HCT116 (cell line): ENCODE data around the gene SULT1E1. TPM values are rescaled to one million over a fixed set of nuclear protein-coding genes. Genes with fewer than 3 reads are reported as not detected.

ENCODE experiments used
- ATAC-seq: fragments of 200-7000 bp; cut with Tn5 transposase; 2 replicates; pipeline ENCODE4 v1.9.1; 2020; ENCODE audit warnings: mild to moderate bottlenecking, moderate library complexity
- BruUV-seq: library from RNA; stranded (reverse); fragments of 400-500 nt; replicated peaks from 2 replicates; lab custom pipeline; 2021; lab: Mats Ljungman, UMichigan
- CTCF ChIA-PET: fragments of 300-600 bp; sonication (Branson Sonifier 250); formaldehyde crosslinking; loops from one replicate; lab custom pipeline; 2021; ENCODE audit warnings: antibody characterized with exemption; lab: Charles Lee
- POLR2A ChIA-PET: fragments of 300-600, 350-600 bp; sonication (Branson Sonifier 250); formaldehyde crosslinking; loops from one replicate; lab custom pipeline; 2021; ENCODE audit warnings: antibody characterized with exemption; lab: Charles Lee
- RAD21 ChIA-PET, 2 experiments: fragments of 300-600 bp; sonication (Branson Sonifier 250); formaldehyde crosslinking; loops; one replicate each; lab custom pipeline; 2023; ENCODE audit warnings: low total read pairs in 2 of 2; ENCODE audit not compliant: uncharacterized antibody in 2 of 2, unreplicated experiment in 2 of 2, low non-redundant PET in 1 of 2; lab: Charles Lee
- DNase-seq: peaks from one replicate; pipeline ENCODE4 v3.0.0-alpha.2; 2010; ENCODE audit warnings: low read depth, low spot score
- H2AFZ ChIP-seq: fragments of 200-600 bp; shearing (Covaris generic), sonication (generic); 2 replicates; pipeline ENCODE4 v1.6.1; 2017; ENCODE audit warnings: low read depth, mixed run types, mixed read lengths, antibody characterized with exemption, low read length; ENCODE audit not compliant: poor library complexity, severe bottlenecking
- H3K27ac ChIP-seq: 2 replicates; pipeline ENCODE4 v1.5.1; 2012; ENCODE audit warnings: low read depth, low read length
- H3K27me3 ChIP-seq: fragments of 200-600 bp; sonication (generic); 2 replicates; pipeline ENCODE4 v1.6.1; 2016; ENCODE audit warnings: mixed run types, low read length, mixed read lengths; ENCODE audit not compliant: insufficient read depth
- H3K36me3 ChIP-seq, 2 experiments: fragments of 200-500 bp in 1 of 2; fragments of 200-600 bp in 1 of 2; sonication (Bioruptor generic) in 1 of 2; sonication (generic) in 1 of 2; 2 replicates each; pipeline versions ENCODE4 v1.5.1 to v1.6.1; 2014 to 2016; ENCODE audit warnings: low read length in 2 of 2, inconsistent platforms in 1 of 2, mixed read lengths in 1 of 2, mixed run types in 1 of 2; ENCODE audit not compliant: insufficient read depth in 2 of 2, control insufficient read depth in 1 of 2
- H3K4me1 ChIP-seq, 2 experiments: fragments of 200-600 bp in 1 of 2; sonication (generic) in 1 of 2; 2 replicates each; pipeline versions ENCODE4 v1.5.1 to v1.6.1; 2012 to 2017; ENCODE audit warnings: low read length in 2 of 2, inconsistent platforms in 1 of 2, mild to moderate bottlenecking in 1 of 2, mixed read lengths in 1 of 2, mixed run types in 1 of 2, moderate library complexity in 1 of 2; ENCODE audit not compliant: insufficient read depth in 2 of 2, control insufficient read depth in 1 of 2
- H3K4me2 ChIP-seq: fragments of 200-600 bp; sonication (generic); 2 replicates; pipeline ENCODE4 v1.6.1; 2017; ENCODE audit warnings: mixed run types, low read length, mixed read lengths
- H3K4me3 ChIP-seq, 2 experiments: fragments of 200-600 bp in 1 of 2; sonication (generic) in 1 of 2; replicated peaks in 1 of 2; 2 replicates each; pipeline ENCODE4 v1.5.1; 2011 to 2016; ENCODE audit warnings: low read length in 2 of 2, control low read depth in 1 of 2, low read depth in 1 of 2, mild to moderate bottlenecking in 1 of 2, mixed read lengths in 1 of 2, mixed run types in 1 of 2
- H3K79me2 ChIP-seq: fragments of 200-600 bp; sonication (generic); 2 replicates; pipeline ENCODE4 v1.6.1; 2017; ENCODE audit warnings: mild to moderate bottlenecking, mixed run types, low read length, moderate library complexity, mixed read lengths; ENCODE audit not compliant: insufficient read depth
- H3K9ac ChIP-seq: fragments of 200-600 bp; sonication (generic); 2 replicates; pipeline ENCODE4 v1.6.1; 2016; ENCODE audit warnings: low read length, mixed read lengths
- H3K9me2 ChIP-seq: fragments of 200-600 bp; sonication (generic), shearing (Covaris generic); 2 replicates; pipeline ENCODE4 v1.6.1; 2017; ENCODE audit warnings: mixed run types, mild to moderate bottlenecking, moderate library complexity; ENCODE audit not compliant: insufficient read depth
- H3K9me3 ChIP-seq, 2 experiments: fragments of 200-500 bp in 1 of 2; fragments of 200-600 bp in 1 of 2; sonication (Bioruptor generic) in 1 of 2; sonication (generic) in 1 of 2; 2 replicates each; pipeline ENCODE4 v1.6.1; 2014 to 2017; ENCODE audit warnings: low read length in 2 of 2, mixed read lengths in 2 of 2, inconsistent platforms in 1 of 2, low read depth in 1 of 2, mild to moderate bottlenecking in 1 of 2, mixed run types in 1 of 2, moderate library complexity in 1 of 2; ENCODE audit not compliant: control insufficient read depth in 1 of 2, insufficient read depth in 1 of 2
- H4K20me1 ChIP-seq: fragments of 200-600 bp; sonication (generic), shearing (Covaris generic); 2 replicates; pipeline ENCODE4 v1.6.1; 2017; ENCODE audit warnings: mixed run types, mild to moderate bottlenecking, moderate library complexity; ENCODE audit not compliant: insufficient read depth
- ATF3 ChIP-seq: IDR thresholded peaks from 2 replicates; pipeline ENCODE4 v1.6.1; 2012
- CBX3 ChIP-seq: IDR thresholded peaks from 2 replicates; pipeline ENCODE4 v1.6.1; 2012; ENCODE audit warnings: low read depth
- CEBPB ChIP-seq: IDR thresholded peaks from 2 replicates; pipeline ENCODE4 v1.6.1; 2012; ENCODE audit warnings: low read depth
- EGR1 ChIP-seq: IDR thresholded peaks from 2 replicates; pipeline ENCODE4 v1.6.1; 2012; ENCODE audit warnings: low read depth
- ELF1 ChIP-seq: IDR thresholded peaks from 2 replicates; pipeline ENCODE4 v1.6.1; 2012; ENCODE audit warnings: low read depth, borderline replicate concordance
- EZH2 ChIP-seq: fragments of 200-600 bp; sonication (generic); IDR thresholded peaks from 2 replicates; pipeline ENCODE4 v1.6.1; 2017; ENCODE audit warnings: antibody characterized with exemption, mixed run types
- EZH2phosphoT487 ChIP-seq: fragments of 200-600 bp; IDR thresholded peaks from 2 replicates; pipeline ENCODE4 v1.6.1; 2018; ENCODE audit warnings: antibody characterized with exemption, borderline replicate concordance
- FOSL1 ChIP-seq: IDR thresholded peaks from 2 replicates; pipeline ENCODE4 v1.6.1; 2012; ENCODE audit warnings: low read depth
- JUND ChIP-seq: IDR thresholded peaks from 2 replicates; pipeline ENCODE4 v1.6.1; 2012
- MAX ChIP-seq: IDR thresholded peaks from 2 replicates; pipeline ENCODE4 v1.6.1; 2012
- POLR2A ChIP-seq: IDR thresholded peaks from 2 replicates; pipeline ENCODE4 v1.7.0; 2011; ENCODE audit warnings: borderline replicate concordance; ENCODE audit not compliant: insufficient read depth, insufficient read length; ENCODE audit errors: extremely low read depth
- RAD21 ChIP-seq: IDR thresholded peaks from 2 replicates; pipeline ENCODE4 v1.6.1; 2012; ENCODE audit warnings: low read depth, mild to moderate bottlenecking
- SIN3A ChIP-seq: IDR thresholded peaks from 2 replicates; pipeline ENCODE4 v1.6.1; 2012; ENCODE audit warnings: low read depth
- SP1 ChIP-seq: IDR thresholded peaks from 2 replicates; pipeline ENCODE4 v1.6.1; 2012; ENCODE audit warnings: low read depth
- SRF ChIP-seq: IDR thresholded peaks from 2 replicates; pipeline ENCODE4 v1.6.1; 2012; ENCODE audit warnings: low read depth
- TCF7L2 ChIP-seq: IDR thresholded peaks from 2 replicates; pipeline ENCODE4 v1.7.0; 2011; ENCODE audit warnings: borderline replicate concordance, inconsistent platforms; ENCODE audit not compliant: insufficient read depth, insufficient read length; ENCODE audit errors: extremely low read depth
- YY1 ChIP-seq: IDR thresholded peaks from 2 replicates; pipeline ENCODE4 v1.6.1; 2011; ENCODE audit warnings: low read length, low read depth, moderate library complexity, mild to moderate bottlenecking; ENCODE audit not compliant: insufficient replicate concordance; ENCODE audit errors: extremely low read depth
- ZBTB33 ChIP-seq: IDR thresholded peaks from 2 replicates; pipeline ENCODE4 v1.6.1; 2011; ENCODE audit warnings: mild to moderate bottlenecking, low read length, moderate library complexity; ENCODE audit not compliant: insufficient replicate concordance; ENCODE audit errors: extremely low read depth
- ZFX ChIP-seq: fragments of 450-650 bp; IDR thresholded peaks from 2 replicates; pipeline ENCODE4 v1.6.1; 2017
- ZNF274 ChIP-seq: fragments of 200-500 bp; sonication (Bioruptor generic); IDR thresholded peaks from 2 replicates; pipeline ENCODE4 v1.6.1; 2014; ENCODE audit warnings: mild to moderate bottlenecking, low read depth, low read length, inconsistent platforms
- intact Hi-C: fragments of 100-400 bp; cut with micrococcal nuclease; formaldehyde crosslinking; loops from 2 replicates; pipeline ENCODE4 v1.10.0; 2022
- total RNA-seq: library from RNA; stranded (reverse); gene quantifications from one replicate; pipeline ENCODE4 v1.2.1, GENCODE V29; 2021; ENCODE audit not compliant: unreplicated experiment

The SULT1E1 gene
- total RNA-seq, 1 experiment from 2014 or later, result not detected

GRCh38 chr4:69848028-69848427 lies 11.9 kb downstream of the SULT1E1 start:
- Histone ChIP-seq H4K20me1 (no peaks in the 10 kb centered on the region), H3K9ac (no peak overlapping the region), H3K36me3 (no peaks in the 10 kb centered on the region), H3K27me3 (no peaks in the 10 kb centered on the region), H2AFZ (no peak overlapping the region), H3K4me3 (no peak overlapping the region), H3K27ac (no peak overlapping the region), H3K79me2 (no peaks in the 10 kb centered on the region), H3K4me1 (no peaks in the 10 kb centered on the region), H3K4me2 (no peak overlapping the region), H3K9me3 (no peaks in the 10 kb centered on the region), H3K9me2 (no peaks in the 10 kb centered on the region)
- ATAC-seq (no peak), DNase-seq (no peak)
- ChIA-PET CTCF (no interaction called here), POLR2A (no interaction called here), RAD21 (no interaction called here)
- TF ChIP-seq ZFX, result no peak
- TF ChIP-seq CEBPB, result no peak
- TF ChIP-seq ELF1, result no peak
- no peak for TF ChIP-seq EZH2phosphoT487
- no peak for TF ChIP-seq EZH2
- no peak for TF ChIP-seq TCF7L2
- no peak for TF ChIP-seq YY1
- TF ChIP-seq CBX3, result no peak
- TF ChIP-seq ATF3, result no peak
- TF ChIP-seq FOSL1, result no peak
- TF ChIP-seq JUND, result no peak
- no peak for TF ChIP-seq MAX
- no peak for TF ChIP-seq SRF
- no peak for TF ChIP-seq ZBTB33
- no peak for TF ChIP-seq SP1
- TF ChIP-seq ZNF274, result no peak
- no peak for TF ChIP-seq POLR2A
- no peak for TF ChIP-seq RAD21
- no peak for TF ChIP-seq EGR1
- TF ChIP-seq SIN3A, result no peak
- intact Hi-C loops, result no loop called here
- no TSS peak for BruUV-seq
